ENCODE measurements around the gene IL17C. TPM values are rescaled to one million over a fixed set of nuclear protein-coding genes. Genes with fewer than 3 reads are reported as not detected.

Gene IL17C
- total and polyA plus RNA-seq, 4 donors, result not detected

DNA sequence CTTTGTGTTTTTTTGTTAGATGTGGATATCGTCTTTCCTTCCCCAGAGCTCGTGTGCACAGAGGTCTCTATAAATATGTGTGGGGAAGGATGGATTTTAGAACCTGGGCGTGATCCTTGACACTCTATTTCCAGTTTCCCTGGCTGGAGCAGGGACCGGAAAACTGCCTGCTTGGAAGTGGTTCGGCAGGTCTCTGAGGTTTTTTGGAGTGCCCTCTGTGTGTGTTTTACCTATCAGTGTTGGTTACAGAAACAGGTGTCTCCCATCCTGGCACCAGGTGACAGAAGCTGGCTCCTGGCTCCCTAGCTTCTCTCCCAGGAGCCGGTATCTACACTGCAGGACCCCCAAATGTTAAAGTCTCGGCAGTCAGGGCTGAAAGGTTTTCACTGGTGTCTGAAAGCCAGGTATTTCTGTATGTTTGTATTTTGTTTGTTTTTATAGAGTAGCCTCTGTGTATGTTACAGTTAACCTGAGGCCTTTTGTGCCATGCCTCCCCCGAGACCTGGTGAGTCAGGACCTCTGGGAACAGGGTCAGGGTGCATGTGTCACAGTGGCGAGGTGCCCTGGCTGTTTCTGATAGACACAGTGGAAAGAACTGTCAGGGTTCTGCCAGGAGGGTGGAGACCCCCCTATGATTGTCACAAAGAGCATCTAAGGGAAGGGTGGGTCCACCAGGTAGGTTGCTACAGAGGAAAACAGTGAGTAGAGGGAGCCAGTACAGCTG is 36.9 kb upstream of the IL17C start (continued):
- TF ChIP-seq, protein P1, sequence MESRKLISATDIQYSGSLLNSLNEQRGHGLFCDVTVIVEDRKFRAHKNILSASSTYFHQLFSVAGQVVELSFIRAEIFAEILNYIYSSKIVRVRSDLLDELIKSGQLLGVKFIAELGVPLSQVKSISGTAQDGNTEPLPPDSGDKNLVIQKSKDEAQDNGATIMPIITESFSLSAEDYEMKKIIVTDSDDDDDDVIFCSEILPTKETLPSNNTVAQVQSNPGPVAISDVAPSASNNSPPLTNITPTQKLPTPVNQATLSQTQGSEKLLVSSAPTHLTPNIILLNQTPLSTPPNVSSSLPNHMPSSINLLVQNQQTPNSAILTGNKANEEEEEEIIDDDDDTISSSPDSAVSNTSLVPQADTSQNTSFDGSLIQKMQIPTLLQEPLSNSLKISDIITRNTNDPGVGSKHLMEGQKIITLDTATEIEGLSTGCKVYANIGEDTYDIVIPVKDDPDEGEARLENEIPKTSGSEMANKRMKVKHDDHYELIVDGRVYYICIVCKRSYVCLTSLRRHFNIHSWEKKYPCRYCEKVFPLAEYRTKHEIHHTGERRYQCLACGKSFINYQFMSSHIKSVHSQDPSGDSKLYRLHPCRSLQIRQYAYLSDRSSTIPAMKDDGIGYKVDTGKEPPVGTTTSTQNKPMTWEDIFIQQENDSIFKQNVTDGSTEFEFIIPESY (IDR thresholded peaks at IDR 0.05), result no peak
- TF ChIP-seq FOXA2 (IDR thresholded peaks at IDR 0.05) (no peak), YY1 (IDR thresholded peaks at IDR 0.05) (no peak), ATF3 (IDR thresholded peaks at IDR 0.05) (no peak), FOXA1 (IDR thresholded peaks at IDR 0.05) (no peak)

GRCh38 chr16:88602091-88602490 is 36.3 kb upstream of the IL17C start:
- no peaks in the 10 kb centered on the region for H3K9me3 ChIP-seq (ENCODE audit: control insufficient read depth in 4 of 4, low read length in 3 of 4)
- peaks cover 0 to 51% (median 40%) of the 10 kb centered on the region in 4 donors for H3K4me1 ChIP-seq (ENCODE audit: control insufficient read depth in 4 of 4, insufficient read depth in 4 of 4, low read length in 3 of 4)
- DNase-seq (ENCODE audit: low spot score), result peak; percentile 66
- H3K9ac ChIP-seq (ENCODE audit: low read depth in 1 of 2, low read length in 2 of 2), result no peak overlapping the region
- H3K36me3 ChIP-seq (ENCODE audit: control insufficient read depth in 4 of 4, insufficient read depth in 3 of 4, low read depth in 1 of 4, low read length in 3 of 4), result peaks cover 7 to 30% (median 13%) of the 10 kb centered on the region in 4 donors
- no peaks in the 10 kb centered on the region for H3K27me3 ChIP-seq (ENCODE audit: control insufficient read depth in 4 of 4, insufficient read depth in 4 of 4, low read length in 3 of 4)
- 49% methylated on average over 7 of the region's 7 CpGs for WGBS
- TF ChIP-seq, protein P2, sequence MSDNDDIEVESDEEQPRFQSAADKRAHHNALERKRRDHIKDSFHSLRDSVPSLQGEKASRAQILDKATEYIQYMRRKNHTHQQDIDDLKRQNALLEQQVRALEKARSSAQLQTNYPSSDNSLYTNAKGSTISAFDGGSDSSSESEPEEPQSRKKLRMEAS (IDR thresholded peaks at IDR 0.05), result peak; percentile 96
- TF ChIP-seq HNF4G (IDR thresholded peaks at IDR 0.05) (peak; percentile 35), FOXA1 (IDR thresholded peaks at IDR 0.05) (no peak), TAF1 (conservative IDR thresholded peaks at IDR 0.05) (no peak), YY1 (IDR thresholded peaks at IDR 0.05) (peak; percentile 78), EGR1 (IDR thresholded peaks at IDR 0.05; ENCODE audit: low read depth in 2 of 2) (peak in 1 of 2 donors; percentile 83), HNF4A (conservative IDR thresholded peaks at IDR 0.05) (peak; percentile 85 to 87), SP1 (IDR thresholded peaks at IDR 0.05) (peak; percentile 92), NR2F2 (IDR thresholded peaks at IDR 0.05) (peak; percentile 99), RXRA (IDR thresholded peaks at IDR 0.05) (peak; percentile 100), FOXA2 (IDR thresholded peaks at IDR 0.05) (peak; percentile 70), RAD21 (IDR thresholded peaks at IDR 0.05) (peak; percentile 28 to 60), REST (IDR thresholded peaks at IDR 0.05) (peak; percentile 38), GABPA (IDR thresholded peaks at IDR 0.05 in 1 of 2, conservative IDR thresholded peaks at IDR 0.05 in 1 of 2) (peak in 1 of 2 donors; percentile 31), JUND (IDR thresholded peaks at IDR 0.05) (peak; percentile 22 to 51), ATF3 (IDR thresholded peaks at IDR 0.05) (peak; percentile 54)
- TF ChIP-seq, protein P1 (IDR thresholded peaks at IDR 0.05), result peak; percentile 92
- TF ChIP-seq, protein P3, sequence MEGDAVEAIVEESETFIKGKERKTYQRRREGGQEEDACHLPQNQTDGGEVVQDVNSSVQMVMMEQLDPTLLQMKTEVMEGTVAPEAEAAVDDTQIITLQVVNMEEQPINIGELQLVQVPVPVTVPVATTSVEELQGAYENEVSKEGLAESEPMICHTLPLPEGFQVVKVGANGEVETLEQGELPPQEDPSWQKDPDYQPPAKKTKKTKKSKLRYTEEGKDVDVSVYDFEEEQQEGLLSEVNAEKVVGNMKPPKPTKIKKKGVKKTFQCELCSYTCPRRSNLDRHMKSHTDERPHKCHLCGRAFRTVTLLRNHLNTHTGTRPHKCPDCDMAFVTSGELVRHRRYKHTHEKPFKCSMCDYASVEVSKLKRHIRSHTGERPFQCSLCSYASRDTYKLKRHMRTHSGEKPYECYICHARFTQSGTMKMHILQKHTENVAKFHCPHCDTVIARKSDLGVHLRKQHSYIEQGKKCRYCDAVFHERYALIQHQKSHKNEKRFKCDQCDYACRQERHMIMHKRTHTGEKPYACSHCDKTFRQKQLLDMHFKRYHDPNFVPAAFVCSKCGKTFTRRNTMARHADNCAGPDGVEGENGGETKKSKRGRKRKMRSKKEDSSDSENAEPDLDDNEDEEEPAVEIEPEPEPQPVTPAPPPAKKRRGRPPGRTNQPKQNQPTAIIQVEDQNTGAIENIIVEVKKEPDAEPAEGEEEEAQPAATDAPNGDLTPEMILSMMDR (IDR thresholded peaks at IDR 0.05; ENCODE audit: low read depth, low read length, missing input control), result no peak
- peak overlapping the region; percentile 66 to 81 for H3K27ac ChIP-seq (ENCODE audit: low read depth in 1 of 2, low read length in 2 of 2)
- H3K4me3 ChIP-seq (ENCODE audit: low read depth in 1 of 3, low read length in 3 of 3), result no peak overlapping the region
